Transverse colon (tissue), 4 donors: Measurements from ENCODE around the gene ZNF438. TPM values are rescaled to one million over a fixed set of nuclear protein-coding genes. Genes with fewer than 3 reads are reported as not detected.

Source experiments
- DNase-seq: peaks from one replicate; pipeline ENCODE4 v3.0.0-alpha.2; 2019
- H3K27ac ChIP-seq, 4 donors: fragments of 200-600 bp; sonication (generic); 2 replicates each; pipeline ENCODE4 v1.5.1; 2016 to 2018; ENCODE audit warnings: inconsistent platforms in 4 of 4
- H3K27me3 ChIP-seq: fragments of 200-600 bp; sonication (generic); 2 replicates; pipeline ENCODE4 v1.5.1; 2017; ENCODE audit warnings: inconsistent platforms
- H3K36me3 ChIP-seq, 4 donors: fragments of 200-600 bp; sonication (generic); 2 replicates each; pipeline ENCODE4 v1.5.1; 2017 to 2019; ENCODE audit warnings: inconsistent platforms in 4 of 4
- H3K4me1 ChIP-seq, 4 donors: fragments of 200-600 bp; sonication (generic); 2 replicates each; pipeline ENCODE4 v1.5.1; 2017 to 2020; ENCODE audit warnings: inconsistent platforms in 4 of 4
- H3K4me3 ChIP-seq, 4 donors: fragments of 200-600 bp; sonication (generic); 1 replicate in 1 of 4; 2 replicates in 3 of 4; pipeline versions ENCODE4 v1.5.1 to v1.6.1; 2017 to 2019; ENCODE audit warnings: inconsistent platforms in 4 of 4
- H3K9me3 ChIP-seq, 2 donors: fragments of 200-600 bp; sonication (generic); 2 replicates each; pipeline ENCODE4 v1.5.1; 2017 to 2019; ENCODE audit warnings: inconsistent platforms in 2 of 2
- EP300 ChIP-seq: sonication (generic); formaldehyde crosslinking; IDR thresholded peaks from one replicate; pipeline ENCODE4 v1.6.1; 2017; ENCODE audit warnings: antibody characterized with exemption, low read depth
- POLR2A ChIP-seq: fragments of 450-650 bp; IDR thresholded peaks from one replicate; pipeline ENCODE4 v1.6.1; 2016; ENCODE audit warnings: antibody characterized with exemption, mild to moderate bottlenecking, moderate library complexity
- POLR2AphosphoS5 ChIP-seq, 3 donors: sonication (generic); formaldehyde crosslinking; IDR thresholded peaks; one replicate each; pipeline ENCODE4 v1.6.1; 2016; ENCODE audit warnings: antibody characterized with exemption in 3 of 3
- WGBS, 2 donors: methylation state at CpG; one replicate each; pipeline ENCODE4 v1.1.5; 2018; ENCODE audit warnings: low coverage in 1 of 2; 5-methylcytosine and 5-hydroxymethylcytosine counted together
- in situ Hi-C, 4 donors: fragments of 200-750 bp; cut with MboI; loops; one replicate each; pipeline versions ENCODE4 v1.15.0 to v1.15.1; 2017; ENCODE audit warnings: low sequenced_read_pairs in 3 of 4, low pct_ligation_motif_present in 1 of 4, low pct_unique_long_range_greater_than_20kb in 1 of 4
- intact Hi-C: fragments of 100-400 bp; cut with DNase I; formaldehyde crosslinking; loops from one replicate; pipeline ENCODE4 v1.15.1; 2023; ENCODE audit warnings: low total_unique reads
- total RNA-seq, 4 donors: library from RNA; depleted of rRNA; stranded (reverse); fragments of >200 nt; gene quantifications; one replicate each; pipeline ENCODE4 v1.1.0, GENCODE V29; 2016
- TF ChIP-seq, protein P1 (sequence below), 5 experiments: fragments of 200-600 bp in 3 of 5; fragments of 450-650 bp in 2 of 5; sonication (generic) in 3 of 5; IDR thresholded peaks; 1 replicate in 2 of 5; 2 replicates in 3 of 5; pipeline ENCODE4 v1.5.1; 2016 to 2017; ENCODE audit warnings: antibody characterized with exemption in 5 of 5, inconsistent platforms in 3 of 5, mild to moderate bottlenecking in 2 of 5, moderate library complexity in 1 of 5

ZNF438 gene
- total RNA-seq, 4 donors from 2014 or later, result 4.4 to 7.4 (median 6.4) TPM

DNA sequence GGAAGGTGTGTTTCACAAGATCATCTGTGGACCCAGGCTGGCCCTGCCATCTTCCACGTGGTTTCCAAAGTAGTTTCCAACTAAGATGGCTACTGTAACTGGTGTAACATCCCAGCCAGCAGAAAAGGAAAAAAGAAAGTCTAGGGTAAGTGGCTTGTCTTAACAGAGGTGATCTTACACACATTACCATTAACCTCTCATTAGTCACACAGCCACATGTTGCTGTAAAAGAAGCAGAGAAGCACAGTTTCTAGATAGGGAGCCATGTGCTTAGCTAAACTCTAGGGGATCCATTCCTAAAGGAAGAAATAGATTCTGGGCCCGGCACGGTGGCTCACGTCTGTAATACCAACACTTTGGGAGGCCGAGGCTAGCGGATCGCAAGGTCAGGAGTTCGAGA lies 54.3 kb downstream of the ZNF438 start:
- no peak for DNase-seq

GRCh38 chr10:30974773-30975415 lies 56.8 kb downstream of the ZNF438 start:
- no peak overlapping the region for H3K4me3 ChIP-seq
- peak overlapping the region in 1 of 4 donors; percentile 7 for H3K27ac ChIP-seq
- TF ChIP-seq POLR2AphosphoS5 (IDR thresholded peaks at IDR 0.05) (no peak), POLR2A (no peak), EP300 (no peak)
- TF ChIP-seq, protein P1, sequence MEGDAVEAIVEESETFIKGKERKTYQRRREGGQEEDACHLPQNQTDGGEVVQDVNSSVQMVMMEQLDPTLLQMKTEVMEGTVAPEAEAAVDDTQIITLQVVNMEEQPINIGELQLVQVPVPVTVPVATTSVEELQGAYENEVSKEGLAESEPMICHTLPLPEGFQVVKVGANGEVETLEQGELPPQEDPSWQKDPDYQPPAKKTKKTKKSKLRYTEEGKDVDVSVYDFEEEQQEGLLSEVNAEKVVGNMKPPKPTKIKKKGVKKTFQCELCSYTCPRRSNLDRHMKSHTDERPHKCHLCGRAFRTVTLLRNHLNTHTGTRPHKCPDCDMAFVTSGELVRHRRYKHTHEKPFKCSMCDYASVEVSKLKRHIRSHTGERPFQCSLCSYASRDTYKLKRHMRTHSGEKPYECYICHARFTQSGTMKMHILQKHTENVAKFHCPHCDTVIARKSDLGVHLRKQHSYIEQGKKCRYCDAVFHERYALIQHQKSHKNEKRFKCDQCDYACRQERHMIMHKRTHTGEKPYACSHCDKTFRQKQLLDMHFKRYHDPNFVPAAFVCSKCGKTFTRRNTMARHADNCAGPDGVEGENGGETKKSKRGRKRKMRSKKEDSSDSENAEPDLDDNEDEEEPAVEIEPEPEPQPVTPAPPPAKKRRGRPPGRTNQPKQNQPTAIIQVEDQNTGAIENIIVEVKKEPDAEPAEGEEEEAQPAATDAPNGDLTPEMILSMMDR (IDR thresholded peaks at IDR 0.05), result no peak
- H3K9me3 ChIP-seq, result no peaks in the 10 kb centered on the region
- in situ Hi-C loops (no loop called here), intact Hi-C loops (no loop called here)
- peaks cover 0 to 7% (median 3%) of the 10 kb centered on the region in 4 donors for H3K4me1 ChIP-seq
- DNase-seq, result no peak
- no peaks in the 10 kb centered on the region for H3K36me3 ChIP-seq
- 67% methylated on average over 1 of the region's 1 CpG for WGBS, 2 donors
- no peaks in the 10 kb centered on the region for H3K27me3 ChIP-seq

More for the DNA sequence above, 54.3 kb downstream of the ZNF438 start:
- Histone ChIP-seq H3K27ac (no peak overlapping the region), H3K4me3 (no peak overlapping the region), H3K36me3 (no peaks in the 10 kb centered on the region), H3K27me3 (no peaks in the 10 kb centered on the region), H3K9me3 (no peaks in the 10 kb centered on the region), H3K4me1 (peaks cover 0 to 22% (median 4%) of the 10 kb centered on the region in 4 donors)
- intact Hi-C loops (no loop called here), in situ Hi-C loops (no loop called here)
- TF ChIP-seq POLR2AphosphoS5 (IDR thresholded peaks at IDR 0.05) (no peak), POLR2A (no peak), EP300 (no peak)
- TF ChIP-seq, protein P1 (IDR thresholded peaks at IDR 0.05), result no peak
- 92 to 98% methylated on average over 7 to 8 of the region's 8 CpGs for WGBS, 2 donors

GRCh38 chr10:30974355-30974754 lies 57.3 kb downstream of the ZNF438 start:
- TF ChIP-seq POLR2AphosphoS5 (IDR thresholded peaks at IDR 0.05) (no peak), POLR2A (no peak), EP300 (no peak)
- TF ChIP-seq, protein P1 (IDR thresholded peaks at IDR 0.05), result no peak
- Histone ChIP-seq H3K27ac (no peak overlapping the region), H3K27me3 (no peaks in the 10 kb centered on the region), H3K4me1 (peaks cover 0 to 7% (median 3%) of the 10 kb centered on the region in 4 donors), H3K4me3 (no peak overlapping the region), H3K36me3 (no peaks in the 10 kb centered on the region), H3K9me3 (no peaks in the 10 kb centered on the region)
- DNase-seq, result no peak
- in situ Hi-C loops (no loop called here), intact Hi-C loops (no loop called here)
- 74 to 87% methylated on average over 5 of the region's 5 CpGs for WGBS, 2 donors

DNA sequence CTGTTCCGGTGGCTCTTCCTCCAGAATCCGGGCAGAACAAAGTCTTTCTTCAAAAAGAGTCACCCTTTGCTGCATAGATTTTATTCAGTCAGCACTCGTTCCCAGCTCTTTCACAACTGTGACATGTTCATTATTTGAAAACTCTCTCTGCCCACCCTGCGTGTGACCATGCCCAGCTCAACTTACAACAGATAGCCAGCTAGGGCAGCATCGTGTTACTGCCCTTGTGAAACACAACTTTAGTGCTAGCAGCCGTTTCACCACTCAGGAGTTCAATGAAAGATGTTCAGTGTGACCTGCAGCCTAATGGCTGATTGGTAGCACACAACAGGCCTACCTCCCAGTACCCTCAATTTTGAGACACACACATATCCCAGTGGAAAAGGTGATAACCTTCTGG lies 57.9 kb downstream of the ZNF438 start:
- 62 to 81% methylated on average over 4 to 6 of the region's 6 CpGs for WGBS, 2 donors

More for the DNA sequence above, 57.9 kb downstream of the ZNF438 start:
- in situ Hi-C loops, result no loop called here
- H3K36me3 ChIP-seq, result no peaks in the 10 kb centered on the region
- H3K27me3 ChIP-seq, result no peaks in the 10 kb centered on the region
- no peak overlapping the region for H3K27ac ChIP-seq
- no peak overlapping the region for H3K4me3 ChIP-seq
- TF ChIP-seq POLR2A, result no peak
- no peak for TF ChIP-seq POLR2AphosphoS5 (IDR thresholded peaks at IDR 0.05)
- TF ChIP-seq EP300, result no peak
- TF ChIP-seq, protein P1 (IDR thresholded peaks at IDR 0.05), result no peak
- intact Hi-C loops, result no loop called here
- DNase-seq, result no peak
- peaks cover 0 to 7% (median 3%) of the 10 kb centered on the region in 4 donors for H3K4me1 ChIP-seq
- no peaks in the 10 kb centered on the region for H3K9me3 ChIP-seq
